Measurements from ENCODE around the gene PIGQ.

Gene PIGQ

DNA sequence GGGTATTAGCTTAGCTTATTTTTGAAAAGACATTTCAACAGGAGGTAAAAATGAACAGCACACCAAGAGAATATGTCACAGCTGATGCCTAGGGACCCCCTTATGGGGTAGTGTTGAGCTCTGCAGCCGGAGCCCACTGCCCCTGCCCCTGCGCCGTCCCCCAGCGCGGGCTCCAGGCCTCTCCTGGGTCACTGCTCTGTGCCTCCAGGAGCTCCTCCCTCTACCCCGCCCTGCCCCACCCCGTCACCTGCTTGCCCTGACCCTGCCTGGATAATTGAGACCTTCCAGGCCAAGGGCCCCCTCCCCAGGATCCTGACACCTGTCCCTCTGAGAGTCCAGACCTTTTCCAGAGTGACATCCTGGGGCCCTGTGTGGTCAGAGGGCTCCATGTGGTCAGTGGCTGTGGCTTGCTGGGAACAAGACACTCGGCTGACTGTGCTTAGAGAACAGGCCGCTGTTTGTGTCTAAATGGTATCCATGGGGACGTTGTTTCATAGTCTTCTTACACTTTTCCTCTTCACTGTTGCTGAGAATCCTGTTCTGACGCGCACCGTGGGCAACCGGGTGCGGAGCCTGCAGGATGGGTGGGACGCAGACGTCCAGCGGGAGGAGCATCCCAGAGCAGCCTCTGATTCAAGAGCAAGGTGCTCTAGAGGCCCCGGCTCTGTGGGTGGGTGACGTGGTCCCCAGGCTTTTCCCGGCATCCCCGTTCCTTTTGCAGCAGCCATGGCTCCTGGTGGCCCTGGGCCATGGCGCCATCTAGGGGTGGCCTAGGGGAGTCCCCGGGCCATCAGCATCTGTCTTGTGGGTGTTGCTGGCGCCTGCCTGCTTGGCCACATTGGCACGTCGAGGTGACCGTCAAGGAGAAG is 41.0 kb downstream of the PIGQ start:
- no peak overlapping the region for H3K27ac ChIP-seq (ENCODE audit: poor library complexity, severe bottlenecking)
- no peaks in the 10 kb centered on the region for H3K27me3 ChIP-seq (ENCODE audit: insufficient read depth, poor library complexity, severe bottlenecking)
- H3K36me3 ChIP-seq (ENCODE audit: low read depth): no peaks in the 10 kb centered on the region
- TF ChIP-seq, protein P1, sequence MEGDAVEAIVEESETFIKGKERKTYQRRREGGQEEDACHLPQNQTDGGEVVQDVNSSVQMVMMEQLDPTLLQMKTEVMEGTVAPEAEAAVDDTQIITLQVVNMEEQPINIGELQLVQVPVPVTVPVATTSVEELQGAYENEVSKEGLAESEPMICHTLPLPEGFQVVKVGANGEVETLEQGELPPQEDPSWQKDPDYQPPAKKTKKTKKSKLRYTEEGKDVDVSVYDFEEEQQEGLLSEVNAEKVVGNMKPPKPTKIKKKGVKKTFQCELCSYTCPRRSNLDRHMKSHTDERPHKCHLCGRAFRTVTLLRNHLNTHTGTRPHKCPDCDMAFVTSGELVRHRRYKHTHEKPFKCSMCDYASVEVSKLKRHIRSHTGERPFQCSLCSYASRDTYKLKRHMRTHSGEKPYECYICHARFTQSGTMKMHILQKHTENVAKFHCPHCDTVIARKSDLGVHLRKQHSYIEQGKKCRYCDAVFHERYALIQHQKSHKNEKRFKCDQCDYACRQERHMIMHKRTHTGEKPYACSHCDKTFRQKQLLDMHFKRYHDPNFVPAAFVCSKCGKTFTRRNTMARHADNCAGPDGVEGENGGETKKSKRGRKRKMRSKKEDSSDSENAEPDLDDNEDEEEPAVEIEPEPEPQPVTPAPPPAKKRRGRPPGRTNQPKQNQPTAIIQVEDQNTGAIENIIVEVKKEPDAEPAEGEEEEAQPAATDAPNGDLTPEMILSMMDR (IDR thresholded peaks at IDR 0.05; ENCODE audit: poor library complexity, severe bottlenecking): peak; percentile 42
- H3K4me3 ChIP-seq (ENCODE audit: severe bottlenecking): no peak overlapping the region
- ATAC-seq (ENCODE audit: low read depth): peak; percentile 68
- DNase-seq (ENCODE audit: low spot score): no peak
- H3K4me1 ChIP-seq (ENCODE audit: insufficient read depth, poor library complexity, severe bottlenecking): peaks cover 5% of the 10 kb centered on the region
- no peaks in the 10 kb centered on the region for H3K9me3 ChIP-seq (ENCODE audit: severe bottlenecking)

DNA sequence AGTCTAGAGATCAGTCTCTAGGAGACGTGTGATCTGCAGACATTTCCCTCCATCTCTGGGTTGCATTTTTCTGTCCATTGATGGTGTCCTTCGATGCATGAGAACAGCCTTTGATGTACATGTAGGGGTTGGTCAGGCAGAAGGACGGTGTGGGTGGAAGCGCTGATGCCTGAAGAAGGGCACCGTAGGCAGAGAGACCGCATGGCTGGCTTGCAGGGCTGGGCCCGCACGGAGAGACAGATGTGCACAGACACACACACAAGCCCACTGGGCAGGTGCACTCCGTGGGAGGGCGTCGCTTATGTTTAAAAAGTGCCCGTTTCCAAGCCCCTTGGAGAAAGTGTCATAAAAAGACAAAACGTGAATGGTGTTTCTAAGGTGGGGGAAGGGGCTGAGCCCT is 45.4 kb downstream of the PIGQ start:
- H3K9me3 ChIP-seq (ENCODE audit: severe bottlenecking): no peaks in the 10 kb centered on the region
- H3K4me1 ChIP-seq (ENCODE audit: insufficient read depth, poor library complexity, severe bottlenecking): peaks cover 5% of the 10 kb centered on the region
- H3K27ac ChIP-seq (ENCODE audit: poor library complexity, severe bottlenecking): no peak overlapping the region
- no peak overlapping the region for H3K4me3 ChIP-seq (ENCODE audit: severe bottlenecking)
- H3K27me3 ChIP-seq (ENCODE audit: insufficient read depth, poor library complexity, severe bottlenecking): no peaks in the 10 kb centered on the region
- TF ChIP-seq, protein P1 (IDR thresholded peaks at IDR 0.05; ENCODE audit: poor library complexity, severe bottlenecking): no peak
- ATAC-seq (ENCODE audit: low read depth) (no peak), DNase-seq (ENCODE audit: low spot score) (no peak)
- H3K36me3 ChIP-seq (ENCODE audit: low read depth): no peaks in the 10 kb centered on the region

DNA sequence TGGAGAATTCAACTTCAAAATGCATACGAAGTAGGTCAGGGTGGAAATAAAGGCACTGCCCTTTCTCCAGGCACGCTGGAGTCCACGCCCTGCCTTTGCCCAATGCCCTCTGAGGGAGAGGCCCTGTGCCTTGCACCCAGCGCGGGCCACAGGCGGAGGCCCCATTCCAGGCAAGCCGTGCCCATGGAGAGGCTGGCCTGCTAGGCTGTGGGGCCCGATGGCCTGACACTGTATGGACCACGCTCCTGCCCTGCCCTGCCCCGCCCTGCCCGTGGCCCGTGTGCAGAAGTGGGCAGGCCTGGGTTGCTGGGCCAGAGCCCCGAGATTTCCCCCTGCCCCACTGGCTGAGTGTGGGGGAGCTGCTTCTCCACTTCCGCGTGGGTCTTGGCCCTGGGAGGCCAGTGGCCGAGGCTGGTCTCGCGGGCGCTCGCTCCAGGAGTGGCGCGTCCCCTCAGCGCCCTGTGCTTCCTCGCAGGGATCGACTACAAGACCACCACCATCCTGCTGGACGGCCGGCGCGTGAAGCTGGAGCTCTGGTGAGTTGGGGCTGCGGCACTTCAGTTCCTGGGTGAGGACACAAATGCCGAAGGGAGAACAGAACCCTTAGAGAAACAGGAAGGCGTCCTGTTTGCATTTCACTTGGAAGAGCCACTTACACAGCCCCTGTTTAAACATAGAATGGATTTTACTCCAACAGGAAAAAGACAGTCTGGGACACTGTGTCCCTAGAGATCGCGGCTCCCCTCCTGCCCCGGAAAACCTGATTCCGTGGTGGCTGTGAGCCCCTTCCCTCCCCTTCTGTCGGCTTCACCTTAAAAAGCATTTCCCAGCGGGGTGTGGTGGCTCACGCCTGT is 47.2 kb downstream of the PIGQ start:
- Histone ChIP-seq H3K4me3 (ENCODE audit: severe bottlenecking) (no peak overlapping the region), H3K27me3 (ENCODE audit: insufficient read depth, poor library complexity, severe bottlenecking) (no peaks in the 10 kb centered on the region), H3K27ac (ENCODE audit: poor library complexity, severe bottlenecking) (no peak overlapping the region), H3K4me1 (ENCODE audit: insufficient read depth, poor library complexity, severe bottlenecking) (peaks cover 7% of the 10 kb centered on the region), H3K9me3 (ENCODE audit: severe bottlenecking) (no peaks in the 10 kb centered on the region), H3K36me3 (ENCODE audit: low read depth) (no peaks in the 10 kb centered on the region)
- DNase-seq (ENCODE audit: low spot score) (no peak), ATAC-seq (ENCODE audit: low read depth) (no peak)
- TF ChIP-seq, protein P1 (IDR thresholded peaks at IDR 0.05; ENCODE audit: poor library complexity, severe bottlenecking): no peak

DNA sequence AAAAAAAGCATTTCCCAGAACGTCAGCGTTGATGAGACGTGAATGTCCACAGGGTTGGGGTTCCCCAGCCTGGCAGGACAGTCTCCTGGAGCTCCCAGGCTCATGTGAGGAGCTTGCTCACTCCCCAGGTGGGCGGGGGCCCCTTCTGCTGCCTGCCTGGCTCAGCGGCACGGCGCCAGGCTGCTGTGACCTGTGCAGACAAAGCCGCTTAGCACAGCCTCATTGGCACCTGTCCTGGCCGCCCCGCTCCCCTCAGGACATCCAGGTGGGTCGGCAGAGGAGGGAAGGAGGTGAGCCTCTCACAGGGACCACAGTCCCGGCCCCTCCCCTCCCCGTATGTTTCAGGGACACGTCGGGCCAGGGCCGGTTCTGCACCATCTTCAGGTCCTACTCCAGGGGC is 48.1 kb downstream of the PIGQ start:
- Histone ChIP-seq H3K4me3 (ENCODE audit: severe bottlenecking) (no peak overlapping the region), H3K27ac (ENCODE audit: poor library complexity, severe bottlenecking) (no peak overlapping the region), H3K4me1 (ENCODE audit: insufficient read depth, poor library complexity, severe bottlenecking) (peaks cover 13% of the 10 kb centered on the region), H3K27me3 (ENCODE audit: insufficient read depth, poor library complexity, severe bottlenecking) (no peaks in the 10 kb centered on the region), H3K9me3 (ENCODE audit: severe bottlenecking) (no peaks in the 10 kb centered on the region), H3K36me3 (ENCODE audit: low read depth) (no peaks in the 10 kb centered on the region)
- ATAC-seq (ENCODE audit: low read depth) (no peak), DNase-seq (ENCODE audit: low spot score) (no peak)
- TF ChIP-seq, protein P1 (IDR thresholded peaks at IDR 0.05; ENCODE audit: poor library complexity, severe bottlenecking): no peak
